HG03045 (cell line): ENCODE results near the gene AUP1.

ENCODE experiments used
- ATAC-seq: cut with Tn5 transposase; IDR thresholded peaks from one replicate; pipeline ENCODE4 v1.9.1; 2021; ENCODE audit warnings: mild to moderate bottlenecking, moderate library complexity; ENCODE audit not compliant: unreplicated experiment

Gene AUP1

DNA sequence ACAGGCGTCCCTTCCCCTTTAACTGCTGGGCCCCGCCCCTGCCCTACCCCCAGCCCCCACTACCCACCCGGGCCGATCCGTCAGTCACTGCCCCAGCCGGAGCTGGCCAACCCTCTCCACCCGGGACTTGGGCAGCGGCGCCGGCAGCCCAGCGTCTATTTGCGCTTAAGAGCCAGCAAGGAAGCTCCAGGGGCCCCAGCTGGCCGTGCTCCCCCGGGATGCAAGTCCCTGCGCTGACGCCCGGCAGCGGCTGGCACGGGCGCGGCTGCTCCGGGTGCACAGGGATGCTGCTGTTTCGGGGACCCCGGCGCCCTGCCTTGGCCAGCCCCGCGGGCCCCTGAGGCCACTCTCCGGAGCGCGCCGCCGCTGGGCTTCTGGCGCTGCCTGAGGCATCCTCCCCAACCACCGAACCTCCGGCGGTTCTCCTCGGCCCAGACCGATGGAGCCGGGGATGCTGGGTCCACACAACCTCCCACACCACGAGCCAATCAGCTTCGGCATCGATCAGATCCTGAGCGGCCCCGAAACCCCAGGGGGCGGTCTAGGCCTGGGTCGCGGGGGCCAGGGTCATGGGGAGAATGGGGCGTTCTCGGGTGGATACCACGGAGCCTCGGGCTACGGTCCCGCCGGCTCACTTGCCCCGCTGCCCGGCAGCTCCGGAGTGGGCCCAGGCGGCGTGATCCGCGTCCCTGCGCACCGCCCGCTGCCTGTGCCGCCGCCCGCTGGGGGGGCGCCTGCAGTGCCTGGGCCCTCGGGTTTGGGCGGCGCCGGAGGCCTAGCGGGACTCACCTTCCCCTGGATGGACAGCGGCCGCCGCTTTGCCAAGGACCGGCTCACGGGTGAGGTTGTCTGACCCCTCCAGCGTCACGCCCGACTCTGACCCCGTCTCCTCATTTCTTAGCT is 14.9 kb downstream of the AUP1 start, which contains the start of gene TLX2:
Gene TLX2, plus strand, starts transcription at position 83 of the 903 bp plus-strand sequence. Its CDS starts 357 bp downstream, at position 440.
- ATAC-seq: no peak

DNA sequence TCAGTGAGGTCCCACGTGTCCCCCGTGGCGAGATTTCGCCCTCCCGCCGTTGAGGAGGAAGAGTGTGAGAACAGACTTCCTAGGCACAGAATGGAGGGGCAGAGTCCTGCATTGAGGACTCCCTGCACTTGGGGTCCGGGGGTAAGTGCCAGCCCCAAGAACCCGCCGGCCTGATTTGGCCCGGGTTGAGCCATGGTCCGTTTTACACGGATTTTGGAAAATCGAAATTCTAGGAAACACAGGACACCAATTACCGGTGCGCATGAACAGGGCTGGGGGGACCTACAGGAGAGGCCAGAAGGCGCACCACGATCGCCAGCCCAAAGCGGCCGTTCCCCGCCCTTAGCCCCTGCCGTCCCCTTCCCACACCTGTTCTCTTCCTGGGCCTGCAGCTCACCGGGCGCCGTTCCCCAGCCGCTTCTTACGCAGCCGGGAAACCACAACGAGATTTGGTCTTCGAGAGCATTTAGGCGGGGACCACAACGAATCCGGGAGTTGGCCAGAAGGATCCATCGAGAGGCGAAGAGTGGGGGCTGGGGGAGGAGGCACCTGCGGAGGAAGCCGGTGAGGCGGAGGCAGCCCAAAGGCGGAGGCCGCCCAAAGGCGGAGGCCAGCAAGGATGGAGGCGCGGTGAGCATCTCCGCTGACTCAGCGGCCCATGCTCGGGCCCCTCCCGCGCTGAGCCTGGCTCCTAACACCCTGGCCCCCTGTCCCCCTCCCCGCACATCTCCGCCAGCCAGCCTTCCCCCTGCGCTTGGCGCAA is 15.7 kb downstream of the AUP1 start:
- ATAC-seq: no peak

DNA sequence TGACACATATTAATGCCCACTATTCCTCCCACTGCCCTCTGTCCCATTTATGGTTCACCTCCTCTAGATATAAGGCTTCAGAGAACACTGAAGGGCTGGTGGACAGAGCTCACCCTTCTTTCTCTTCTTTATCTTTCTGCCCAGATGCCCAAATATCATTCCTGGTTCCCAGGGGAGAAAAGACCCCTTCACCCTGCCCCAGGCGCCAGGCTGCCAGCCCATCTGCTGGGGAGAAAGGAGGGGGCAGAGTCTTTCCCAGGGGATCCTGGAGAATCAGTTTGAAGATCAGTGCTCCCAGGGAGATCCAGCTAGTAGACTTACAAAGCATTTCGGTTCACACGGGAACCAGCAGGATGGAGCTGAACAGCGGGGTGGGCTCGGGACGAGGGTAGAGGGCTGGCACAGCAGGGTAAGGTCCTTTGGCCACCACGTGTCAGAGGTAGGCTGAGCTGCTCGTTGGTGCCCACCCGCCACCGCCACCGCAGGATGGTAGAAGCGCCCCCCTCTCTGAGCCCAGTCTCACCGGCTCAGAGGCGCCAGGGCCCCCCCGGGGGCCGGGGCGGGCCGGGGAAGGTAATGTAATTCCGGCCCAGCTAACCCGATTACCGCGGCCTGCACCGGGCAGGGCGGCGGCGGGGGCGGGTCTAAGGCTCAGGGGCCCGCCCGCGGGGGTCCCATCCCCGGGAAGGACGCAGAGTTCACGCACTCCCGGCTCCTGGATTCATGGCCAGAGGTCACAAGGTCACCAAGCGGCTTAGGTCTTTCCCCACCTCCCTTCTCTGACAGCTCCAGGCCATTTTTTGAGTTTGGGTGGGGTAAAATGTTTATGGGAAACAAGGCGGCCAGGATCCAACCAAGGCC is 16.5 kb downstream of the AUP1 start:
- ATAC-seq: no peak

DNA sequence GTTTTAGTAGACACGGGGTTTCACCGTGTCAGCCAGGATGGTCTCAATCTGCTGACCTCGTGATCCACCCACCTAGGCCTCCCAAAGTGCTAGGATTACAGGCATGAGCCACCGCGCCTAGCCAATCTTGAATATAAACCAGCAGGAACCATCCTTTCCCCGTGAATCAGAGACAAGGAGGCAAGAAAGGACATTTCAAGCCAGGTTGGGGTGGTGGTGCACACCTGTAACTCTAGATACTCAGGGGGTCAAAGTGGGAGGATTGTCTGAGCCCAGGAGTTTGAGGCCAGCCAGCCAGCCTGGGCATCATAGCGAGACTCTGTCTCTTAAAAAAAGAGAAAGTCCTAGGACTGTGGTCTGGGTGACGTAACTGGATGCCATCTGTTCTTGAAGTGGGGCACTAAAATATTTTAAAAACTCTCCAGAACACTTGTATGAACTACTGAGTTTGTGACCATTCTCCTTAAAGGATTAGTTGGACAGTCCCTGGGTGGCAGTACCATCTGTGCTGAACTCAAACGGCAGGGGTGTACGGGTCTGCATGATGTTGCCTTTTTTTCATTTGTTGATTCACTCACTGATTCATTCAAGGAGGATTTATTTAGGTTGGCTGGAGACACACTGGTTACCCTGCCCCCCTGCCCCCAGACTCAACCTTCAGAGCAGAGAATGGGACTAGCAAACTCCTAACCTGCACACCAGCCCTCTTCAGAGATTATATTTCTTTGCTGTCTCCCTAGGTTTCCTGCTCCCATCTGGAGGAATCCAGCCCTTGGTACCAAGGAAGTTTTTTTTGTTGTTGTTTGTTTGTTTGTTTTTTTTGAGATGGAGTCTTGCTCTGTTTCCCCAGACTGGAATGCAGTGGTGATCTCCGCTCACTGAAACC is 18.2 kb downstream of the AUP1 start:
- no peak for ATAC-seq

DNA sequence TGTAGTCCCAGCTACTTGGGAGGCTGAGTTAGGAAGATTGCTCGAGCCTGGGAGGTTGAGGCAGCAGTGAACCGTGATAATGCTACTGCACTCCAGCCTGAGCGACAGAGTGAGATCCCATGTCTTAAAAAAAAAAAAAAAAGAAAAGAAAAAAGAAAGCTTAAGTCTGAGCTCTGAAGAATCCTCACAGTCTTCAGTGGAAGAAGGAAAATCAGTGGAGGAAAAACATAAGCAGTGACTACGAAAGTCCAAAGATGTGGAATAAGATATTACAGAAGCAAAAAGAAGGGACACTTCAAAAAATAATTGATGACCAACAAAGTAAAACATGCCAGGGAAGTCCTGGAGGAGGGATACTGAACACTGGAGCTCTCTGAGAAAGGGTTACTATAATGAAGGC is 19.2 kb downstream of the AUP1 start:
- ATAC-seq: no peak

DNA sequence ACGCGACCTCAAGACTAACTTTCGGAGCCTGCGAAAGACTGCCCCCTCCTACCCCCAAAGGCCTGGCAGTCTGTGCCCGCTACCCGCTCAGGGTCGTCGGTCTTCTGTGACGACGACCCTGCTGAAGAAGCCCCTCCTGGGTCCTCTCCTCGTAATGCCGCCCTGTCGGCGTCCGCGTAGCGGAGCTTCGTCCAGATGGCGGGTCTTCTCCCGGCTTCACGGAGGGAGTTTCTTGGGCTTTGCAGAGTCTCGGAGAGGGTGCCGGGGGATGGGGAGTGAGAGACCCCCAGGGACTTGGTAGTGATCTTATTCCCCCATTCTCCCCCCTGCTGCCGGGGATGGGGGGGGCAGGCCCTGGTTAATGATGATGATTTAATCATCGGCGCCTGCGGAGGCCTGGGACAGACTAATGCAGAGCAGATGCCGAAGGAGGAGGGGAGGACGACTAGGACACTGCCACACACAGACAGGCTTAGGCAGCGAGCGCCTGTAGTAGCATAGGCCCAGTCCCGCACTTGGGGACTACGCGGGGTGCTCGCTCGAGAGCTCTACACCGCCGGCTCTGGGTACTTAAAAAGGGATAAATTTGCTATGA is 21.5 kb downstream of the AUP1 start:
- ATAC-seq: peak; percentile 8

DNA sequence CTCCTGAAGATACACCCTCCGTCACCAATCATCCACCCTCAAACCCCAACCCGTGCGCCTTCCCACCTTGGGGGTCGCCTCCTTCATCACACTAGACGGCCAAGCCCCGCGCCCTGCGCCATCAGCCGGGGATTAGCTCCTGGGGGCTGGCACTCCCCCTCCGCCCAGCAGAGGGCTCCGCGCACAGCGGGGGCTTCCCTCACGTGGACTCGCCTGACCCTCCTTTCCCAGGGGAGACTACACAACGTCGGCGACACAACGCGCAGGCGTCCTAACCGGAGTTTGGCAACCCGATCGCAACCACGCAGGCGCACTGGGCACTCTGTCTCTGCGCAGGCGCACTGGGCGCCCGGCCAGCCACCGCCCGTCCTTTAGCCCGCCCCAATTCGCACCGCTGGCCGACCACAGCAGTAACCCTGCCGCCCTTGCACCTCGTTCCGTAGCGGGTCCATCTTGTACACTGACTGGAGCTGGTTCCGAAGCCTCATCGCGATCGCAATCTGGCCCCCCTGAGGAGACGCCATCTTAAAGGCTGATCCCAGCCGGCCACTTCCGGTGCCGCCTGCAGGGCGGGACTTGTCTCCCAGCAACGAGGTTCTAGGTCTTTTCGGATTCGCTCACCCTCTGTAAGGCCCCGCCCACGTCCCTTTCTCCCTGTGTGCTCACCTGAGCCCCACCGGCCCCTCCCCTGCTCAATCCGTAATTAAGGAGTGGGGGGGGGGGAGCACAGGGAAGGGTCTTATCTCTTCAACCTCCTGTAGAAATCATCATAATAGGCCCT is 22.2 kb downstream of the AUP1 start, which contains the start of gene PCGF1:
Gene PCGF1, minus strand, starts transcription at position 551 of the 781 bp plus-strand sequence. Its CDS starts 27 bp downstream, at position 524.
- ATAC-seq: peak; percentile 92

DNA sequence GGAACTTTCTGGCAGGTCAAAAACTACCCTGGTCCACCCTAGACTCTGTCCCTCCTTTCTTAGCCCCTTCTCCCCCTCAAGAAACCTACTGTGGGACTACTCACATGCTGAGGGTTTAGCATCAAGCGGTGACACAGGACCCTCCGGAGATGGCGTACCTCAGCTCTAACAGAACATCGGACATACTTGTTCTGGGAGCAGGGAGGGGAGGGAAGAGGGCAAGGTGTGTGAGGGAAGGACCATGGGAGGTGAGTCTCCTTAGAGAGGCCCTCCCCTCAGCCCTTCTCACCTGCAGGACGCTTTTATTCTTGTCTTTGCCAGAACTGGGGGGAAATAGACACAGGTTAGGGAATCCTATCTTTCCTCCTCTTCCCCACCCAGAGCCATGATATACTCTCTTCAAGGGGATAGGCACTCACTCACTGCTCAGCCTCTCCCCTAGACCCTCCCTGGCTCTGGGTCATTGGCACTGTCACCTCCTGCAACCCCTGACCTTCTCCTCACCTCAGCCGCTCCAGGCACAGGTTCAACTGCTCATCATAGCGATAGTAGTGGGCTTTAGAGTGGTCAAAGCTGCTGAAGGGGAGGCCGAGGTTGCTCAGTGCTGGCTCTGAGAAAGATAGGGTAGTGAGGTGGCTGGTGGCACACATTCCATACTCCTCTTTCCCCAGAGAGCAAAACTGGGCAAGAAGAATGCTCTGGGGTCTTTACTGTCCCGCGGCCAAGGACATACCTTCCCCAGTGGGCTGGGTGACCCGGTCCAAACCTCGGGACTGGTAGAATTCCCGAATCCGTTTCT is 23.9 kb downstream of the AUP1 start:
- ATAC-seq: no peak

DNA sequence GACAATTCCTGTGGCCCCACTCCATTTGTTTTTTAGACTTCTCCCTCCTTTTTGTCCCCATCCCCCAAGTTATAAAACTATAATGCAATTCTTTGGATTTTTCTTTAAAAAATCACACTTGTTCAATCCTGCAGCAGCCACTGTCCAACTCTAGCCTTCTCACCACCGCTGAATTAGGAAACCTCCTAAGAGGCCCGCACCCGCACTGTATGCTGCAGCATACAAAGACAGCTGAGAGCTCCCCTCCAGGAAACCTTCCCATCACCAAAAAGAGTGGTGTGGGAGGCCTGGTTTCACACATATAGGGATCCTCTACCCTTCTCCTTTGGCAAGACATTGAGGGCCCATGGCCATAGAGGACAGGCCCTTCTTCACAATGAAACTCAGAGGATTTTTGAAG is 24.9 kb downstream of the AUP1 start:
- ATAC-seq: no peak

DNA sequence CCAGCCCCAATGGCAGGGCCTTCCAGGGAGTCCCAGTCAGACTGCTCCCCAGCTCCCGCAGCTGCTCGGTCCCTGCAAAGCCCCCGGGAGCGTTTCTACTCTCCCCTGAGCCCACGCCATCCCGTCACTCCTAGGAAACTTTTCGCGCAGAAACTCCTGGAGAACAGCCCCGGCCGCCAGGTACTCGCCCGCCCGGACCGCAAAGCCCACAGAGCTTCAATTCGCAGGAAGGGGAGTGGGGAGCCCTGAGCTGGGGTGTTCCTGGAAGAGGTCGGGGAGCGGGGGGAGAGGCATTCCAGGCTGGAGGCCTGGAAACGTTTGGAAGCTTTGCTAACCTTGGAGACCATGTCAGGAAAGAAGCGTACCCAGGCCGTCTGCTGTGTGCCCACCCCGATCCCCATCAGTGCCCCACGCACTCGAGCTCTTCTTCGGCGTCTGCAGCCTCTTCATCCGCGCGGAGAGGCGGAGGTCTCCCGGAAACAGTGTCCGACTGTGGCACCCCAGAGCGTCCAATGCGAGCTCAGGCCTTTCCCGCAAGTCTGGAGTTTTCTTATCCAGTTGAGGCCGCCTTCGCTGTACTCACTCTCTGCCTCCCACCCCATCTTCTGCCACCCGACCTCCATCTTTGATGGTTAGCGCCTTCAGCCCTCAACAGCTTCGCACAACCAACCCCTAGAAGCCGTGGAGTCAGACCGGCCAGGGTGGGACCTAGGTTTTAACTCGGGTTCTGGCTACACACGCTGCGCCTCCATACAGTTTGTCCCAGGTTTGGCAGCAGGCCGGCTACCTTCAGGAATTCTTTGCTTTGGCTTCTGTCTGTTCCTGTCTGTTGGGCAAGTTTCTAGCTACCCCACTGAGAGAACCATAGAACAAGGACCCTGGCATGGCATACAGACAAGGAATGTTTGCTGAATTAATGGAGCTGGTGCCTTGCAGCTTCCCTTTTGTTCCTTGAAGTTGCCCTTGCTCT is 25.7 kb downstream of the AUP1 start:
- ATAC-seq: no peak

DNA sequence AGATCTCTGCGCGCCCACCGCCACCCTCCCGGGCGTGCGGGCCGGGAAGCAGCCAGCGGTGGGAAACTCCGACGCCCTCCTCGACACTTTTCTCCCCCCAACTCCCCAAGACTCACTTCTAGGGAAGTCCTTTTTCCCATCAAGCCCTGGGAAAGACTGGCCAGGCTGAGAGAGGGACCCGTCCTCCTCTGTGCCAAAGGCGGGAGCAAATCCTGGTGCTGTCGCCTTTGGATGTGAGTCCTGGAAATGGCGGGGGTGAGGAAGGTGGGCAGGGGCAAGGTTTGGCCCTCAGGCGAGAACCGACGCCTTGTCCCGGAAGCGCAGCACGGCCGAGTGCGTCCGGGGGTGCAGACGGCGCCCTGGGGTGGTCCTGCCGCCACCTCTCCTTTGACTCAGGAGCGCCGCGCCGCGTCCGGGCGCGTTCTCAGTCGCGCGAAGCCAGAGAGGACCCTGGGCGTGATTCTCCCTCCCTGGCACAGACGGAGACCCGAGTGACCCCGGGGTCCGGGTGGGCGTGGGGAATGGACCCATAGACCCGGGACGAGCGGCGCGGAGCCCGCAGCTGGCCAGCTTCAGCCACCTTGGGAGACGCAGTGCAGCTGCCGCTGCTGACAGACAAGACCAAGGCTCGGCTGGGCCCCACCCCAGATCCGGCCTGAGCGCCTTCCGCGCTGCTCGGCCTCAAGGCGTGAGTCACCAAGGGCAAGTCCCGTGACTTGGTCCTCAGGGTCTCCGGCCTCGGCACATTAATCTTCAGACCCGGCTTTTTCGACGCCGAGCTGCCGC is 26.6 kb downstream of the AUP1 start:
- ATAC-seq: no peak

DNA sequence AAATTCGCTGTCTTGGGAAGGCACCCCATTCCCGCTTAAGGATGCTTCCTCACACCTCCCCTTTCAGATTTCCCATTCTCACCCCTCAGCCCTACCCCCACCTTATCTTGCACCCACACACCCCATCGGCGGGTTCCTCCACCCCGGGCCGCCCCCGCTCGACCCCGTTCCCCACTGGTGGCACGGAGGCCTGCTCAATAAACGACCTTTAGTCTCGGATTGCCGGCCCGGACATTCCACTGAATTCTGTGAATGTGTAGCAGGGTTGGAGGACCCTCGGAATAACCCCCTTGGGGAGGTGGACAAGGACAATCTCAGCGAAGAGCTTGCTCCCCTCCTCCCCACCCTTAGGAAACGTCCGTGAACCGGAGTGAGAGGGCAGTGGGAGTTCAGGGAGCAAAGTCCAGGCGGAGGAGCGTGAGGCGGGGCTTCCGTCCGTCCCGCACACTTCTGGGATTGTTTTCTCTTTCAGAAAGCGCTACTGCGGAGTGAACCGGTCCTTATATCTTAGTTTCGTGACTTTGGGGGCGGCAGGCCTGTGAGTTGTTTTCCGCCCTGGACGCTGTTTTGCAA is 27.3 kb downstream of the AUP1 start:
- no peak for ATAC-seq

DNA sequence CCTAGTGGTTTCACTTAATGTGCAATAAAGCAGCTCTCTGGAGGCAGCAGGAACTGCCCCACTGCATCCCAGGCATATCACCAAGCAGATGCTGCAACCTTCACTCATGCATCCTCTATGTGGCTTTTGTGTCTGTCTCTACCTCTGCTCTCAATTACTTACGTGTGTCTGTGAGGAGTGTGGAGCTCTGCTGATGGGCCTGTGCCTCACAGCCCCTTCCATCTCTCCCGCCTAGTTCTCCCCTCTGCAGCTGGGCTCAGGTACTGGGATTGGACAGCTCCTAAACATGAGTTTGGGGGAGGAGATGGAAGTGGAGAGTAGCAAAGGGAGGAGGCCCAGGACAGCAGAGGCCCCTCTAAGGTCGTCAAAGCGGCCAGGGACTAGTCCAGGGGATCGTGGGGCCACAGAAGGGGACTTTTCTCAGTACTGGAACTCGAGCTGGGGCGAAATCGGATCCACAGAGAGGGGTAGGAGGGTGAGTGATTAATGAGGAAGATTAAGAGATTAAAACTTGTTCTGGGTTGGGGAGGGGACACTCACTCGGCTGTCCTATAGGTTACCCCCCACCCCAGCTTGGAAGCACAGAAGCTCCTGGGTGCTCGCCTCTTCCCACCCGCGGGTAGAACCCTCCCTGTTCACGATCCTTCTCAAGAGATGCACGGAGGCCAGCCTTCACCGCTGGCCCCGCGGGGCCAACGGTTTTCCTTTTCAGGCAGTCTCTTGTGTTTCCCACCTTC is 28.0 kb downstream of the AUP1 start:
- no peak for ATAC-seq

DNA sequence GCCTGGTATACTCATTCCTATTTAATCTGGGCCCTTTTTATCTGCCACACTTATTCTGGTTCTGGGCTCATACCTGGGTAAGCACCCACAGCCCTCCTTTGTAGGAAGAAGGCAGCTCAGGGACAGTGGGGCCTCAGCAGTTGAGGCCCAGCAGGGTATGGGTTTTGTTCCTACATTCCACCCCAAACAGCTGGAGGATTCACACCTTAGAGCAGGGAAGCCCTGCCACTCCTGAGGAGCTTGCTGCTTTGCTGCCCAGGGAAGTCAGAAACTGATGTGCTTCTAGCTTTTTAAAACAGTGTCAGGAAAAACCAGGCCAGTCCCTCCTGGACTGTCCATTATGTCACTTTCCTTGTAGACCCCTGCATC is 28.9 kb downstream of the AUP1 start:
- no peak for ATAC-seq

DNA sequence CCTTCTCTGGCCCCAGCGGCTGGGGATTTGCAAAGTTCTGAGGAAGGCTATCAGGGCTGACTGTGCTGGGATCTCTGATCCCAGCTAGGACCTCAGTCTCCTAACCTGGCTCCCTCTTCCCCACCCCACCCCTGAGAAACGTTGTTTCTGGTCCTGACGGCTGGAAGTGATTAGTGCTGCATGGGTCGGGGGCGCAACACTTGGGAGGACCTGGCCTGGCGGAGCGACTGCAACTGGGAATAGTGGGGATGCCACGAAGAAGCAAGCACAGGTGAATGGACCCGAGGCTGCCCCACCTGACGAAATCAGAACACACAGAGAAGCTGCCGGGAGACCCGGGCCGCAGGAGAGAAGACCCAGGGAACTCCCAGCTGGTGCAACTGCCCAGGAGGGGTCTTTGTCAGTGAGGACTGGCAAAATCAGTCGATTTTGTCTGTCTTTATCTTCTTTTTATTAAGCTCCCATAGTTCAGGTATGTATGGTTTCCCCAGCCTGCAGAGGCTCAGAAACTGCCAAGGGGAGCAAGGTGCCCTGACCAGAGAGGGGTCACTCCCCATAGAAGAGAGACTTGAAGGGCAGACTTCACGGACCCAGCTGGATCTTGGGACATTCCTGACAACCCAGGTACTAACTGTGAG is 29.4 kb downstream of the AUP1 start:
- no peak for ATAC-seq
